RWPE2 (cell line): Measurements from ENCODE around the gene POC5.
"Not testable (repeated sequence)": the region's sequence is repeated elsewhere in the genome, so short reads cannot be mapped to it uniquely, and the experiment has no call there.

Experiments
- ATAC-seq: fragments of 200-7000 bp; cut with Tn5 transposase; 3 replicates; pipeline ENCODE4 v1.9.1; 2021; ENCODE audit warnings: low read depth
- DNase-seq: peaks from one replicate; pipeline ENCODE4 v3.0.0-alpha.2; 2020; ENCODE audit warnings: low spot score
- H3K27ac ChIP-seq: fragments of 450-650 bp; 2 replicates; pipeline ENCODE4 v1.5.1; 2017; ENCODE audit warnings: mild to moderate bottlenecking; ENCODE audit not compliant: poor library complexity, severe bottlenecking
- H3K27me3 ChIP-seq: fragments of 250-450 bp; sonication (Bioruptor Pico); 2 replicates; pipeline ENCODE4 v1.5.1; 2021; ENCODE audit warnings: mild to moderate bottlenecking, moderate library complexity; ENCODE audit not compliant: insufficient read depth, poor library complexity, severe bottlenecking
- H3K36me3 ChIP-seq: fragments of 250-450 bp; sonication (Bioruptor Pico); 2 replicates; pipeline ENCODE4 v1.5.1; 2020; ENCODE audit warnings: low read depth, mild to moderate bottlenecking, moderate library complexity
- H3K4me1 ChIP-seq: fragments of 250-450 bp; sonication (Bioruptor Pico); 2 replicates; pipeline ENCODE4 v1.5.1; 2021; ENCODE audit warnings: mild to moderate bottlenecking, moderate library complexity; ENCODE audit not compliant: insufficient read depth, poor library complexity, severe bottlenecking
- H3K4me3 ChIP-seq: fragments of 250-450 bp; sonication (Bioruptor Pico); 2 replicates; pipeline ENCODE4 v1.5.1; 2021; ENCODE audit warnings: mild to moderate bottlenecking, moderate library complexity; ENCODE audit not compliant: severe bottlenecking
- H3K9me3 ChIP-seq: fragments of 250-450 bp; sonication (Bioruptor Pico); 2 replicates; pipeline ENCODE4 v1.5.1; 2021; ENCODE audit warnings: mild to moderate bottlenecking, moderate library complexity; ENCODE audit not compliant: severe bottlenecking
- CTCF ChIP-seq: fragments of 450-650 bp; IDR thresholded peaks from one replicate; pipeline ENCODE4 v1.5.1; 2017; ENCODE audit warnings: mild to moderate bottlenecking, moderate library complexity; ENCODE audit not compliant: poor library complexity, severe bottlenecking

Gene POC5

GRCh38 chr5:75729321-75729720, 12.1 kb upstream of the POC5 start:
- no peak for ATAC-seq

GRCh38 chr5:75727931-75728330, 10.7 kb upstream of the POC5 start:
- H3K36me3 ChIP-seq = no peaks in the 10 kb centered on the region
- no peak for TF ChIP-seq CTCF
- H3K4me1 ChIP-seq = no peaks in the 10 kb centered on the region
- no peak for ATAC-seq
- H3K27me3 ChIP-seq = no peaks in the 10 kb centered on the region
- no peak overlapping the region for H3K4me3 ChIP-seq
- no peak overlapping the region for H3K27ac ChIP-seq
- DNase-seq = no peak
- no peaks in the 10 kb centered on the region for H3K9me3 ChIP-seq

More at GRCh38 chr5:75729321-75729720, 12.1 kb upstream of the POC5 start:
- Histone ChIP-seq H3K27ac (no peak overlapping the region), H3K27me3 (peaks cover 6% of the 10 kb centered on the region), H3K9me3 (no peaks in the 10 kb centered on the region), H3K4me1 (no peaks in the 10 kb centered on the region), H3K36me3 (no peaks in the 10 kb centered on the region), H3K4me3 (no peak overlapping the region)
- TF ChIP-seq CTCF = no peak
- DNase-seq = no peak

- H3K4me3 ChIP-seq, H3K27me3 ChIP-seq, H3K9me3 ChIP-seq, H3K4me1 ChIP-seq, H3K27ac ChIP-seq, DNase-seq, H3K36me3 ChIP-seq, ATAC-seq: not testable (repeated sequence)
These were observed 9.0 kb upstream of the POC5 start for GRCh38 chr5:75726224-75726623.

GRCh38 chr5:75723378-75723777, 6.1 kb upstream of the POC5 start:
- Histone ChIP-seq H3K9me3 (no peaks in the 10 kb centered on the region), H3K4me1 (peaks cover 3% of the 10 kb centered on the region), H3K27ac (no peak overlapping the region), H3K36me3 (no peaks in the 10 kb centered on the region), H3K27me3 (no peaks in the 10 kb centered on the region), H3K4me3 (no peak overlapping the region)
- ATAC-seq (no peak), DNase-seq (no peak)
- TF ChIP-seq CTCF = no peak

GRCh38 chr5:75721573-75721972, 4.3 kb upstream of the POC5 start:
- peaks cover 3% of the 10 kb centered on the region for H3K4me1 ChIP-seq
- no peaks in the 10 kb centered on the region for H3K27me3 ChIP-seq
- H3K4me3 ChIP-seq = no peak overlapping the region
- H3K36me3 ChIP-seq = no peaks in the 10 kb centered on the region
- TF ChIP-seq CTCF = no peak
- DNase-seq = no peak
- H3K9me3 ChIP-seq = no peaks in the 10 kb centered on the region
- no peak for ATAC-seq
- H3K27ac ChIP-seq = no peak overlapping the region

GRCh38 chr5:75720882-75721281, 3.6 kb upstream of the POC5 start:
- no peak overlapping the region for H3K4me3 ChIP-seq
- no peak for DNase-seq
- ATAC-seq = no peak
- no peak for TF ChIP-seq CTCF
- peaks cover 5% of the 10 kb centered on the region for H3K4me1 ChIP-seq
- H3K36me3 ChIP-seq = no peaks in the 10 kb centered on the region
- H3K27ac ChIP-seq = no peak overlapping the region
- no peaks in the 10 kb centered on the region for H3K27me3 ChIP-seq
- no peaks in the 10 kb centered on the region for H3K9me3 ChIP-seq
